Hepatocyte (in vitro differentiated cells): Measurements from ENCODE around the gene SLC17A2. TPM values are rescaled to one million over a fixed set of nuclear protein-coding genes. Genes with fewer than 3 reads are reported as not detected.
A peak's percentile ranks its signal among the peaks of the same experiment; 100 is the strongest.

Experiments used
- DNase-seq: peaks from one replicate; pipeline ENCODE4 v3.0.0-alpha.2; 2016; ENCODE audit warnings: low spot score
- H2AFZ ChIP-seq: fragments of 200-600 bp; sonication (generic); 2 replicates; pipeline ENCODE4 v1.6.0; 2016; ENCODE audit warnings: antibody characterized with exemption, mild to moderate bottlenecking
- H3K27ac ChIP-seq: fragments of 200-600 bp; sonication (generic); 2 replicates; pipeline ENCODE4 v1.5.1; 2016; ENCODE audit warnings: mild to moderate bottlenecking
- H3K27me3 ChIP-seq: fragments of 200-600 bp; sonication (generic); 2 replicates; pipeline ENCODE4 v1.6.1; 2016
- H3K36me3 ChIP-seq: fragments of 200-600 bp; sonication (generic); replicated peaks from 2 replicates; pipeline ENCODE4 v1.5.1; 2016; ENCODE audit warnings: low read depth; ENCODE audit not compliant: insufficient read depth
- H3K4me1 ChIP-seq: fragments of 200-600 bp; sonication (generic); 2 replicates; pipeline ENCODE4 v1.5.1; 2016; ENCODE audit warnings: mild to moderate bottlenecking, moderate library complexity; ENCODE audit not compliant: insufficient read depth
- H3K4me2 ChIP-seq: fragments of 200-600 bp; sonication (generic); 2 replicates; pipeline ENCODE4 v1.6.0; 2016
- H3K4me3 ChIP-seq: fragments of 200-600 bp; sonication (generic); 2 replicates; pipeline ENCODE4 v1.5.1; 2016; ENCODE audit warnings: mild to moderate bottlenecking
- H3K79me2 ChIP-seq: fragments of 200-600 bp; sonication (generic); 2 replicates; pipeline ENCODE4 v1.6.0; 2017; ENCODE audit warnings: mild to moderate bottlenecking
- H3K9me2 ChIP-seq: fragments of 200-600 bp; sonication (generic); replicated peaks from 2 replicates; pipeline ENCODE4 v1.6.0; 2017; ENCODE audit warnings: mild to moderate bottlenecking; ENCODE audit not compliant: insufficient read depth
- H3K9me3 ChIP-seq: fragments of 200-600 bp; sonication (generic); 2 replicates; pipeline ENCODE4 v1.5.1; 2016; ENCODE audit warnings: low read depth, mild to moderate bottlenecking
- H4K20me1 ChIP-seq: fragments of 200-600 bp; sonication (generic); 2 replicates; pipeline ENCODE4 v1.6.0; 2016; ENCODE audit warnings: mild to moderate bottlenecking; ENCODE audit not compliant: insufficient read depth, poor library complexity, severe bottlenecking
- EZH2 ChIP-seq: fragments of 200-600 bp; sonication (generic); IDR thresholded peaks from 2 replicates; pipeline ENCODE4 v1.6.1; 2016; ENCODE audit warnings: antibody characterized with exemption, mild to moderate bottlenecking, borderline replicate concordance
- EZH2phosphoT487 ChIP-seq: fragments of 200-600 bp; sonication (generic); IDR thresholded peaks from one replicate; pipeline ENCODE4 v1.6.1; 2018; ENCODE audit warnings: antibody characterized with exemption, mild to moderate bottlenecking, low read depth, moderate library complexity; ENCODE audit not compliant: unreplicated experiment, severe bottlenecking
- WGBS: methylation state at CpG from one replicate; pipeline ENCODE4 v1.1.6; 2016; ENCODE audit warnings: low lambda C conversion rate; ENCODE audit errors: missing lambda C conversion rate; 5-methylcytosine and 5-hydroxymethylcytosine counted together
- polyA plus RNA-seq: library from polyadenylated mRNA; unstranded; fragments of >200 nt; fragmentation: Nextera tagmentation; extraction: Ambion mirVana; gene quantifications from 2 replicates; pipeline ENCODE4 v1.2.1, GENCODE V29; 2016
- total RNA-seq: library from RNA; depleted of rRNA; stranded (reverse); fragments of >200 nt; gene quantifications from 2 replicates; pipeline ENCODE4 v1.2.3, GENCODE V29; 2014
- TF ChIP-seq, protein P1 (sequence below): fragments of 200-600 bp; sonication (generic); IDR thresholded peaks from 2 replicates; pipeline ENCODE4 v1.5.1; 2016; ENCODE audit warnings: antibody characterized with exemption, mild to moderate bottlenecking; ENCODE audit not compliant: poor library complexity

Gene SLC17A2
- total and polyA plus RNA-seq, 2 experiments from 2014 or later = 2.8 to 6.4 TPM

DNA sequence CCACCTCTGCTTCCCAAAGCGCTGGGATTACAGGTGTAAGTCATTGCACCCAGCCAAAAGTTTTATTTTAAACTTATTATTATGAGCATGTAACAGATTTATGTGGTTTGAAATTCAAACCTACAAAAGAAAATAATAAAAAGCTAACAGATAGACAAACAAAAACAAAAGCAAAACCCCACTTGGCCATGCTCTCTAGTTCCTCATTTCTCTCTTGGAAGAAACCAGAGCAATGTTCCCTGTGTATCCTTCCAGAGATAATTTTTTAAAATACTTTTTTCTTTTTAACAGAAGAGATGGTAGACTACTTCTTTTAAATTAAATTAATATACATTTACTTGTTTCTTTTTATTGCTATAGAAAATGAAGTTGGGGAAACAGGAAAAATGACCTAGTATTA, 28.4 kb downstream of the SLC17A2 start:
- TF ChIP-seq EZH2 = no peak
- H3K9me3 ChIP-seq = no peaks in the 10 kb centered on the region
- no peak overlapping the region for H3K4me3 ChIP-seq
- WGBS = 96% methylated on average over 1 of the region's 1 CpG
- DNase-seq = no peak
- H3K4me2 ChIP-seq = no peak overlapping the region
- no peak overlapping the region for H3K27ac ChIP-seq
- no peaks in the 10 kb centered on the region for H3K27me3 ChIP-seq
- H4K20me1 ChIP-seq = no peaks in the 10 kb centered on the region
- peaks cover 18% of the 10 kb centered on the region for H3K4me1 ChIP-seq
- no peak overlapping the region for H2AFZ ChIP-seq
- no peaks in the 10 kb centered on the region for H3K79me2 ChIP-seq
- H3K36me3 ChIP-seq = no peaks in the 10 kb centered on the region
- H3K9me2 ChIP-seq = no peaks in the 10 kb centered on the region

- H3K27ac ChIP-seq = peak overlapping the region; percentile 62
- peaks cover 18% of the 10 kb centered on the region for H3K4me1 ChIP-seq
- no peaks in the 10 kb centered on the region for H3K27me3 ChIP-seq
- H4K20me1 ChIP-seq = no peaks in the 10 kb centered on the region
- 77% methylated on average over 1 of the region's 1 CpG for WGBS
- no peaks in the 10 kb centered on the region for H3K36me3 ChIP-seq
- no peaks in the 10 kb centered on the region for H3K9me3 ChIP-seq
- no peak for DNase-seq
- no peak overlapping the region for H3K4me2 ChIP-seq
- no peak overlapping the region for H2AFZ ChIP-seq
- H3K9me2 ChIP-seq = no peaks in the 10 kb centered on the region
- no peak overlapping the region for H3K4me3 ChIP-seq
- TF ChIP-seq EZH2 = no peak
- TF ChIP-seq, protein P1, sequence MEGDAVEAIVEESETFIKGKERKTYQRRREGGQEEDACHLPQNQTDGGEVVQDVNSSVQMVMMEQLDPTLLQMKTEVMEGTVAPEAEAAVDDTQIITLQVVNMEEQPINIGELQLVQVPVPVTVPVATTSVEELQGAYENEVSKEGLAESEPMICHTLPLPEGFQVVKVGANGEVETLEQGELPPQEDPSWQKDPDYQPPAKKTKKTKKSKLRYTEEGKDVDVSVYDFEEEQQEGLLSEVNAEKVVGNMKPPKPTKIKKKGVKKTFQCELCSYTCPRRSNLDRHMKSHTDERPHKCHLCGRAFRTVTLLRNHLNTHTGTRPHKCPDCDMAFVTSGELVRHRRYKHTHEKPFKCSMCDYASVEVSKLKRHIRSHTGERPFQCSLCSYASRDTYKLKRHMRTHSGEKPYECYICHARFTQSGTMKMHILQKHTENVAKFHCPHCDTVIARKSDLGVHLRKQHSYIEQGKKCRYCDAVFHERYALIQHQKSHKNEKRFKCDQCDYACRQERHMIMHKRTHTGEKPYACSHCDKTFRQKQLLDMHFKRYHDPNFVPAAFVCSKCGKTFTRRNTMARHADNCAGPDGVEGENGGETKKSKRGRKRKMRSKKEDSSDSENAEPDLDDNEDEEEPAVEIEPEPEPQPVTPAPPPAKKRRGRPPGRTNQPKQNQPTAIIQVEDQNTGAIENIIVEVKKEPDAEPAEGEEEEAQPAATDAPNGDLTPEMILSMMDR = no peak
- no peaks in the 10 kb centered on the region for H3K79me2 ChIP-seq
Observed at GRCh38 chr6:25900843-25901242, 29.6 kb downstream of the SLC17A2 start.

DNA sequence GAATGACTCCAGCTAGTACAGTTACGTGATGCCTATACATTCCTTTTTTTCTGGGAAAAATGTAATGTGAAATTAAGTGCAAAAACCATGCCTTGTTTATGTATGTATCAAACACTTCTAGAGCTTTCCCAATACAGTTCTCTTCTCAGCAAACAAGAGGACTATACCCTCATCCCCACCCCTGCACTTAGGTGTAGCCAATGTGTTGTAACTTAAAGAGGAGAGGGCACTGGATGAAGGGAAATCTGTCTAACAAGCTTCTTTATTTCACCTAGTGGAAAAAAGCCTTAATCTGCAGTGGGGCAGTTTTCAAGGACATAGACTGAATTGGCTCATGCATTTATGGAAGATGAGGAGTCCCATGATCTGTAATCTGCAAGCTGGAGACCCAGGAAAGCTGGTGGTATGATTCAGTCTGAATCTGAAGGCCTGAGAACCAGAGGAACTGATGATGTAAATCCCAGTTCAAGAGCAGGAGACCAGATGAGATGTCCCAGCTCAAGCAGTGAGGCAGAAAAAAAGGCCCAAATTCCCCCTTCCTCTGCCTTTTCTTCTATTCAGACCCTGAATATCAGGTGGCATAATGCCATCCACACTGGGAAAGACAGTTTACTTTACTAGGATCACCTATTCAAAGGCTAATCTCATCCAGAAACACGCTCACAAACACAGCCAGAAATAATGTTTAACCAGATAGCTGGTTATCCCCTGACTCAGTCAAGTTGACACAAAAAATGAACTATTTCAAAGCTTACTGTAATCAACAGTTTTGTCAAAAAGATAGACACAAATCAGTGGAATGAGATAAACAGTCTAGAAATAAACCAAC, 30.7 kb downstream of the SLC17A2 start:
- no peaks in the 10 kb centered on the region for H3K27me3 ChIP-seq
- no peak for TF ChIP-seq EZH2
- TF ChIP-seq, protein P1 = no peak
- TF ChIP-seq EZH2phosphoT487 = no peak
- no peaks in the 10 kb centered on the region for H3K36me3 ChIP-seq
- H3K9me3 ChIP-seq = no peaks in the 10 kb centered on the region
- H3K4me3 ChIP-seq = no peak overlapping the region
- H2AFZ ChIP-seq = no peak overlapping the region
- 77% methylated on average over 2 of the region's 2 CpGs for WGBS
- peak overlapping the region; percentile 31 for H3K4me2 ChIP-seq
- H3K27ac ChIP-seq = peak overlapping the region; percentile 62
- no peaks in the 10 kb centered on the region for H3K9me2 ChIP-seq
- DNase-seq = peak; percentile 7
- no peaks in the 10 kb centered on the region for H3K79me2 ChIP-seq
- peaks cover 18% of the 10 kb centered on the region for H3K4me1 ChIP-seq
- no peaks in the 10 kb centered on the region for H4K20me1 ChIP-seq

GRCh38 chr6:25899123-25899522, 31.4 kb downstream of the SLC17A2 start:
- H3K4me3 ChIP-seq = no peak overlapping the region
- H2AFZ ChIP-seq = no peak overlapping the region
- no peaks in the 10 kb centered on the region for H3K27me3 ChIP-seq
- H3K4me1 ChIP-seq = peaks cover 18% of the 10 kb centered on the region
- no peaks in the 10 kb centered on the region for H3K9me2 ChIP-seq
- peak overlapping the region; percentile 62 for H3K27ac ChIP-seq
- no peaks in the 10 kb centered on the region for H3K36me3 ChIP-seq
- TF ChIP-seq EZH2 = no peak
- TF ChIP-seq EZH2phosphoT487 = no peak
- TF ChIP-seq, protein P1 = no peak
- H3K9me3 ChIP-seq = no peaks in the 10 kb centered on the region
- H4K20me1 ChIP-seq = no peaks in the 10 kb centered on the region
- DNase-seq = peak; percentile 20
- 48% methylated on average over 2 of the region's 2 CpGs for WGBS
- no peak overlapping the region for H3K4me2 ChIP-seq
- no peaks in the 10 kb centered on the region for H3K79me2 ChIP-seq
